Measurements from ENCODE around the gene RHBDL3.
A peak's percentile ranks its signal among the peaks of the same experiment; 100 is the strongest.
"Not testable (repeated sequence)": the region's sequence is repeated elsewhere in the genome, so short reads cannot be mapped to it uniquely, and the experiment has no call there.

RHBDL3 gene

DNA sequence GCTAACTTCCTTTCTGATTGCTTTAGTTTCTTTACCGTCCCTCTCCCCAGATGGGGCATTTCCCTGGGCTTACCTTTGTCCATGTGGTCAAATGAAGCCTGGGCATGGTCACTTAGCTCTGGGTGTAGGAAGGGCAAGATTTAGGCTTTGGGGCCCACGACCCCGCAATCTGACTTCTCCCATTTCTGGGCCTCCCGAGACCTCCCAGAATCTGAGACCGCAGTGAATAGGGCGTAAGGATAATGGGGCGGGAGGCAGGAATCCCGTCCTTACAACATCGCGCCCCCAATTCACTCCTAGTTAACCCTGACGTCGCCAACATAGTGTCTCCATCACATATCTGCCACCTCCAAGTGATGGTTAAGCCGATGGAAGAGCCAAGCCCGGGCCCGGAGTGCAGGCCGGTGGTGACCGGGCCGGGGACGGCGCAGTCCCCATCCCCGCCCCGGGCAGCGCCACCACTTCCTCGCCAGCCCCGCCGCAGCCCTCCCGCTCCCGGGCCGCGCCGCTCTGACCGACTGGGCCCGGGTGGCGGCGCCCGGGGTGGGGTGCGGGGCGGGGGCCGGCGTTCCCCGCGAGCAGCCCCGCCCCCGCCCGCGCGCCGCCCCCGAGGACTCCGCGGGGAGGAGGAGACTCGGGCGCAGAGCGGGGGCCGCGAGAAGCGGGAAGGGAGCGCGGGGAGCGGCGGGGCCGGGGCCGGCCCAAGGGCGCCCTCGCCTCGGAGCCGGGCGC is at the start of gene RHBDL3:
Gene RHBDL3, plus strand, starts transcription at position 641 of the 732 bp plus-strand sequence. CDS start 358 bp downstream, outside the sequence.
- DNase-seq = no peak

- DNase-seq = no peak
These were observed 43.0 kb upstream of the RHBDL3 start for GRCh38 chr17:32222621-32223020.

DNA sequence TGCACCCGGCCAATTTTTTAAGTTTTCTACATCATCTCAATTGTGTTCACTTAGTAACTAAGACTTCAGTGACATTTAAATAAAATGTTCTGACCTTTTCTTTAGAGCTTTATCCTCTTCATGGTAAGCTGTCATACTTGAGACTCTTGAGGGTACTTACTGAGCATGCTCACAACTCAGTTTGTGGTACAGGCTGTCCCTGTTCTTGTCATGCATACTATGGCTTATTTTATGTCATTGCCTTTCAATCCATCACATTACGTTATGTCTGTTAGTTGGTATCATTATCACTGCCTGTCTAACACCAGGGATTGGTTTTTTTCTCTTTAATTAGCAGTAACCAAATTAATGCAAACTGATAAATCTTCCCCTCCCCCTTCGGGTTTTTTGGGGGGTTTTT is 41.9 kb upstream of the RHBDL3 start:
- no peak for DNase-seq

GRCh38 chr17:32226886-32227285 is 38.7 kb upstream of the RHBDL3 start:
- DNase-seq = no peak

DNA sequence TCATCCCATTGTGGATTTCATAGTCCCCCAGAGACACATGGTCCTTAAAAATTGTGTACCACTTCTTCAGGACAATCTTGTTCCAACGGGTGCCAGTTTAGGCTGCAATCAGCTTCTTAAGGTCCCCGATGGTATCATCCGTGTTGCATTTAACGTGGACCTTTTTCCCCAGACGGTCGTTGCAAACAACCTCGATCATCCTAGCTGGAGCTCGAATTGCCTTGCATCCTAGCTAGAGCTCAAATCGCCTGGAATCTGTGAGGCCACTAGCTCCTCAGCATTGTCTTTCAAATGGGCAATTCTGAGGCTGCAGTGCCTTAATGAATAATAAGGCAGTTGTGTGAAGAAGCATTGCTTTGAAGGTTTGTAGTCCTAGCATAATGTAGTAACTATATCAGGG is 37.7 kb upstream of the RHBDL3 start:
- DNase-seq = no peak

GRCh38 chr17:32235588-32235987 is 30.0 kb upstream of the RHBDL3 start:
- no peak for DNase-seq

- no peak for DNase-seq
These were observed 26.2 kb upstream of the RHBDL3 start for GRCh38 chr17:32239456-32239855.

GRCh38 chr17:32240750-32241149 is 24.9 kb upstream of the RHBDL3 start:
- no peak for DNase-seq

- no peak for DNase-seq
These were observed 24.0 kb upstream of the RHBDL3 start for GRCh38 chr17:32241640-32242039.

- DNase-seq = no peak
These were observed 16.2 kb upstream of the RHBDL3 start for GRCh38 chr17:32249475-32249874.

DNA sequence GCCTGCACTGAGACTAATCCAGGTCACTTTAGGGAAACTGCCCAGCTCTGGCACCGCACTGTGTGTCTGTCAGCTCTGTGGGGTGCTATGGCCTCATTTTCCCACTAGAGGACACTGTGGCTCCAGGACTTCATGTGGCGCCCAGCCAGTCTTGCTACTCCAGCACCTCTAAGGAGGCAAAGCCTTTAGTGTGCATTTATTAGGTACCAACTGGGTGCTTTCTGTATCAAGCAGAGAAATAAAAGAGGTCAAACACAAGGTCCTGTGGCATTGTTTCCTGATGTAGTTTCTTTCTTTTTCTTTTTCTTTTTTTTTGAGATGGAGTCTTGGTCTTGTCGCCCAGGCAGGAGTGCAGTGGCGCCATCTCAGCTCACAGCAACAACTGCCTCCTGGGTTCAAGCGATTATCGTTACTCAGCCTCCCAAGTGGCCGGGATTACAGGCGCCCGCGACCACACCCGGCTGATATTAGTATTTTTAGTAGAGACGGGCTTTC is 12.5 kb upstream of the RHBDL3 start:
- peak; percentile 16 to 45 for DNase-seq

- no peak for DNase-seq
These were observed 9.5 kb upstream of the RHBDL3 start for GRCh38 chr17:32256012-32256700.

- DNase-seq = no peak
These were observed 9.0 kb upstream of the RHBDL3 start for GRCh38 chr17:32256701-32257019.

DNA sequence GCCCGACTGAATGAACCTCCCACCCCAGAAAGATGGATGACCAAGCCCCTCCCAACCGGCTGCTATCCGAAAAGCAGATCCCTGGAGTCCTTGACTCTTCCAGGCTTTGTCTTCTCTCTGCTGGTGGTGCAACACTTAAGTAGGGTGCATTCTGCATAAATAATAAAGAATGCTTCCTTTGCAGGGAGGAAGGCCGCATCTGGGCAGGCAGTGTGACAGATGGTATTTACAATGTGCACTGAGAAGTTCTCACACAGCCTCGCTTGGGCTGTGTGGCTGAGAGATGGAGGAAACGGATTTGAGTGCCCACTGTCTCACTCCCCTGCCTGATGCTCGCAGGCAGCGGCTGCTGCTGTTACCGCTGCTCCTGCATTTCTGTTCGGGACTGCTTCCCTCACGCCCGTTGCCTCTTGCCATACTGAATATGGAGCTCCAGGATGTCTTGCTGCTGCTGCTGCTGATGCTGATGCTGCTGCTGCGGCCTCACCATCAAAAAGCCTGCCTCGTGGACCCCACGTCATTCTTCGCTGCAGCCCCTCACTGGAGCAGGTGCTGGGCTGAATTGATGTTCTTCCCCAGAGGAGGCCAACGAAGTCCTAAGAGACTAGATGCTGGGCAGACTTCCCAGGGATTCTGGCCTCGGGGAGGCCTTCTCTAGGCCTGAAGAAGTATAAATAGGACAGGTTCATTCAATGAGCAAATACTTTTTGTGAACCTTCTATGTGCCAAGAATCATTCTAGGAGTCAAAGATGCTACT is 7.1 kb upstream of the RHBDL3 start:
- no peak for DNase-seq

DNA sequence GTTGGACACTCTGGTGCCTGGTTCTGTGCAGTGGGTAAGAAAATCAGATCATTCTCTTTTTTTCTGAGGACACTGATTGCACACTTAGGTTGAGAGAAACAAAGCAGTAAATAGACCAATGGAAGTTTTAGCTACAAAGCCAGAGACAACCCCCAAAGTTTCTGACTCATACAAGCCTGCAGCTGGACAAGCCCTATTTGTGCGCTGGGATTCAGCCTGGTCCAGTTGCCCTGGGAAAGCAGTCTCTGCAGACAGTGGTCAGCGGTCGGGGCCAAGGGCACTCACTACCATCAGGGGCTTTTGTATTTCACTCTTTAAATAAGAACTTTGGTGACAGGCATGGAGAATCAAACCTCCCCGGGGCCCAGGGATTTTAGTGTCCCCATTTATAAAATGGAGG is 6.0 kb upstream of the RHBDL3 start:
- DNase-seq = no peak

DNA sequence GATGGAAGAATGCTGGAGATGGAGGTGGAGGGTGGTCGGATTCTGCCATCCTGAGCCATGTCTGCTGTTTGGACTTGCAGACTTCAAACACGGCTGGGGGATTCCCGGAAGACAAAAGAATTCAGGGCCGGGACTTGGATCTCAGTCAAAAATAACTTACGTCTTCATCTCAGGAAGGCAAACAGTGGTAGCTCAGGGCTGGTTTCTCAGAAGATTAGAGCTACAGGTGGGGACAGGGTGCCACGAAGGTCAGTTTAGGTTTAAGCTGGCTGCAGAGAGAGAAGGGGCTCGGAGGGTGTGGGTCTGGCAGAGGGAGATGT is 4.3 kb upstream of the RHBDL3 start:
- DNase-seq = no peak

- no peak for DNase-seq
These were observed 3.6 kb upstream of the RHBDL3 start for GRCh38 chr17:32261936-32262510.

GRCh38 chr17:32263515-32263914 is 2.1 kb upstream of the RHBDL3 start:
- DNase-seq = not testable (repeated sequence)

DNA sequence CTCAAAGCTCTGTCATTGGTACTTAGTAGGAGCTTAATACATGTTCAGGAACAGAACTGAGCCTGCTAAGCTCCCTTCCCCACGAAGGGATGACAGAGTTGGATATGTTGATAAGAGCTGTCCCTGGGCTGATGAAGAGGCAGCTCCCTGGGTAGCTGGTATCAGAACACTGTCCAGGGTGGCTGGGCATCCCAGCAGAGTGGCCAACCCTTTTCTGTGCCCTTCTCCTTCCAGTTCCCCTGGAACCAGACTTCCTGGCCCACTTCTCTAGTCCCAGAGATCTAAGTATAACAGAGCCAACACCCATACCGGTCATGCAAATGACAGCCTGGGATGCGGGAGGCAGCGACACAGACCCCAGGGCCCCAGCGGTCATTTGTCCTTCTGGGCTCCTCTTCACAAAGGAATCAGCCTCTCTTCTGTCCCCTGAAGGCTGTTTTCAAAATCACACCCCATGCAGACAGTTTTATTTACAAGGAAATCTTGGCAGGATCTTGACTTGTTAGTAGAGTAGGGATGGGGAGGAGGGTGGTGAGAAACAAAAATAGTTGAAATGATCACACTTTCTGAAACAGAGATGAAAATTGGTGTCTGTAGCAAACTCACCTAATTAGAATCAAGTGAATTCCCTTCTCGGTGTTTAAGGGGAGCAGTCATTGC is 1.4 kb upstream of the RHBDL3 start:
- DNase-seq = no peak

GRCh38 chr17:32264823-32265191 is 825 bp upstream of the RHBDL3 start:
- no peak for DNase-seq

GRCh38 chr17:32266051-32266388 is 388 bp downstream of the RHBDL3 start:
- DNase-seq = no peak

DNA sequence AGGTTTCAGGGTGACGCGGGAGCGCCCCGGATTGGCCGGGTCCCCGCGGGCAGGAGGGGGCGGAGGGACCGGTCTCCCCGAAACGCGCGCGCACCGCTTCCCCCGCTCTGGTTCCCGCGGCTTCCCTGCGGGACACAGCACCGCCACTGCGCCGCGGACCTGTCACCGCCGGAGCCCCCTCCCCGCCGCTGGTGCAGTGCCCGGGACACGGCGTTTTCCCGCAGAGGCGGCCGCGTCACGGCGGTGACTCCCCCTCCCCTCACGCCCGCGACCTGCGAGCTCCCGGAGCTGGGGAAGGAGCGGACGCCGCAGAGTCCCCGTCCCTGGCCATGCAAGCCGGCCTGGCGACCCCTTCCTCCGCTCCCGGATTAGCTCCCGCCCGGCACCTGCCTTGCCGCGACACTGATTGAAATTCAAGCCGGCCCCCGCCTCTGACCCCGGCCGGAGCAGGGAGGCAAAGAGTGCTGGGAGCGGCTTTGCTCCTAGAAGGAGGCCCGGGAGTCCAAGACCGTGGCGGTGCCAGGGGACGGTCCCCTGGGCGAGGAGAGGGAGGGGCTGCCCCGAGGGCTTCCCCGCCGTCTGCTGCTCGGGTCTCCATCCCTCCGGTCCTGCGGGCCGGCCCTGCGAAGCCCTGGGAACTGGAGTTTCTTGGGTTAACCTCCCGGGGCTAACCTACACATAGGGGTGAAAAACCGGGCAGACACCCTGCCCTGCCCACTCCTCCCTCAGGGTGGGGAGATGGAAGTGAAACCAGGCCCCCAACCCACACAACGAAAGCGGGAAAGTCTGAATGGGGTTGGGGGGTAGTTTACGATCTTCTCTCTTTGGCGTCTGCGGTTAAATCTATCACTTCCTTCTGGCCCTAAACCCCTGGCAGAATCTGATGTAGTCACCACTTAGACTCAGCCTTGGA is 1.0 kb downstream of the RHBDL3 start:
- no peak for DNase-seq
